Fibroblast of skin of scalp (primary cell): ENCODE results near the gene DDX24.

Source experiments
- DNase-seq: peaks from one replicate; pipeline ENCODE4 v3.0.0-alpha.2; 2013

DDX24 gene

GRCh38 chr14:94046696-94047250, 34.2 kb downstream of the DDX24 start:
- no peak for DNase-seq

- no peak for DNase-seq
These were observed 35.2 kb downstream of the DDX24 start for GRCh38 chr14:94045563-94046345.

DNA sequence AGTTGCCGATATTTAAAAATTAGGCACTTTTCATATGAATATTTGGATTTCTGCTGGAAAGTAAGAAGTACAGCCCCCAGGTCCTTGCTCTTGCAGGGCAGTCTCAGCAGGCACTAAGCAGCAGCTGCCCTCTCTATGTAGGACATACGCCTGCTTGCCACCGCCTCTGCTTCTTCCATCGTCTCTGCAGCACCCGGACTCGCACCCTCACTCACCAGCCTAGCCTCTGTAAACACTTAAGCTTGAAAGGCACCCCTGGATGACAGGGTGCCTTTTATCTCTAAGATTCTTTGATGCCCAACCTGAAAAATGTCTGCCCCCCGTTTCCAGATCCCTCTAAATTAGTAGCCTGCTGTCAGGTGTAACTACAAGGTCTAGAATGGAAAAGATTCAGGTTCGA, 35.9 kb downstream of the DDX24 start:
- DNase-seq = no peak

GRCh38 chr14:94044476-94045091, 36.4 kb downstream of the DDX24 start:
- DNase-seq = no peak

DNA sequence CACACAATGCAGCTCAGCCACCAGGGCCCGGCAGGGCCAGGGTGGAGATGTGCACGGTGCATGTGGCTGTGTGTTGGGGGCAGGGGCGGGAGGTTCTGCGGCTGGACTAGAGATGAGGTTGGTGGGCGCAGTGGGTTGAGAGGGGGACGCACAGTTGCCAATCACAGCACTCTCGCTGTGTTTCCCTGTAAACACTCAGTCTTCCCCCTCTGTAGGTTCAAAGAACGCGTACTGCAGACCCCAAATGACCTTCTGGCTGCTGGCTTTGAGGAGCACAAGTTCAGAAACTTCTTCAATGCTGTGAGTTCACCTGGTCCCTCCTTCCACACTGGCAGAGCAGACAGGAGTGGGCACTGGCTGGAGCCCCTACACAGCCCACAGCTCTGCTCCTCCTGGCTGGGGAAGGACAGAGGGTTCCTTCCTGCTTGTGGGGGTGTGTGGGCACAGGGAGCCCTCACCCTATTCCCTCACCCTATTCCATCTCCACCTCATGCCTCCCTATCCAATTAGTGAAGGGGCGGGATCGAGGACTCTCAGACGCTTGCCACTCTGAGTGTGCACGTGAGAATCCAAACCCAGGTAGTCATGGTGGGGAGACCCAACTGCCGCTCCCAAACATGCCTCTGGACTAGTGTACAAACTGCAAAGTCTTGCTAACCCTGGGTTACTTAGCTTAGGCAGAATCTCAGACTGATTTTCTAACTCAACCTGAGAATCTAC, 37.1 kb downstream of the DDX24 start:
- no peak for DNase-seq

GRCh38 chr14:94043111-94043755, 37.8 kb downstream of the DDX24 start:
- no peak for DNase-seq

GRCh38 chr14:94042433-94043091, 38.4 kb downstream of the DDX24 start:
- DNase-seq = no peak

DNA sequence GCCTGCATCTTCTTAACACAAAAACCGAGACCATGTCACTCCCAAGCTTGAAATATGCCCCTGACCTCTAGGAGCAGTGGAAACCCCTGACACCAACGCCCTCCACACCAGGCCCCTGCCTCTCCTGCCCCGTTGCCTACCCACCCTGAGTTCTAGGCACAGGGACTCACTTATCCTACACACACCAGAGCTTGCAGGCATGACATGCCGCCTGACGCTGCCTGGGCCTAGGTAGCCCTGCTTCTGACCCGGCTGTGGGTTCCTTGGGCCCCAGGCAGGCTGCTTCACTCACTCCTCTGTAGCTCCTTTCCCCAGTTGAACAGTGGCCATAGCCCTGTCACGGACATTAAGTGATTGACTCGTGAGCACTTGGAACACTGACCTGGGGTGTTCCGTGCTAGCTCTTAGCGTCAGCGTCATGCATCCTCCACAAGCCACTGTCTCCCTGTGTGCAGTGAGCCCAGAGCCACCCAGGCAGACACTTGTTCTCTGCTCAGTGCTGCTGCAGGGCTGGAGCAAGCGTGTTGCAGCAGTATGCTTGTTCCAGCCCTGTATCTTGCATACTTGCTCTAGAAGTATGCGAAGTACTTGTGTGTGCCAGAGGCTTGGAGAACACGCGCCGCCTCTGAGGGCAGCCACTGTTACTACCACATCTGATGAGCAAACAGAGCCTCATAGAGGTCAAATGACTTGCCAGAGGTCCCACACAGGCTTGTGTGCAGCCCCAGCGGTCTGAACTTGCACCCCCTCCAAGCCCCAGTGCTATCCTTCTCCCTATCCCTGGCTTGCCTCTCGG, 39.3 kb downstream of the DDX24 start:
- no peak for DNase-seq

DNA sequence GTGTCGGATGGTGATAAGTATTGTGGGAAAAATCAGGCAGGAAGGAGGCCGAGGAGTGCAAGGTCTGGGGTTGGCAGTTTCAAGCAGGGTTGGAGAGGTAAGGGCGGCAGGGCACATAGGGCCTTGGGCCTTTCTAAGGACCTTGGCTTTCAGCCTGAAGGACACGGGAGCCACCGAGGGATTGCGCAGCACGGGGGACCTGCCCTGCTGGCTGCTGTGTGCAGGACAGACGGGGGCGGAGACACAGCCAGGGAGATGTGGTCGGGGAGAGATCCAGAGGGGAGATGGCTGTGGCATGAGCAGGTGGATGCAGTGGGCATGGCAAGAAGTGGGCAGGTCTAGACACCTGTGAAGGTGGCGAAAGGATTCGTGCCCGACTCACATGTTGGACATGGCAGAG, 40.2 kb downstream of the DDX24 start:
- no peak for DNase-seq

DNA sequence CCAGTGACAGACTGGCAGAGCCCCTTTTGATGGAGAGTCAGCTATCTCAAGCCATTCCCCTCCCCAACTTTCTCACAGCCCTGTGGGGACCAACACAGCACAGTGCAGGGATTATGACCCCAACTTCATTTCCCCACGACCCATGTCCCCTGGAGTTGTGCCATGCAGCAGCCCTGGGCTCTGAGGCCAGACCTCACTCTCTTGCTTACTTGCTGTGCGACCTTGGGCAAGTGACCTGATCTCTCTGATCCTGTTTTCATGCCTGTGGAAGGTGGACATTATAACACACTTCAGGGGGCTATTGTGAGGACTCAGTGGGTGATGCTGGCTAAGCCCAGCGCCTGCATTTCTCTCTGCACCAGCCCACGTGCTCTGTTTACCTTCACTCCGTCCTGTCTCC, 40.8 kb downstream of the DDX24 start:
- no peak for DNase-seq

- no peak for DNase-seq
These were observed 41.9 kb downstream of the DDX24 start for GRCh38 chr14:94038921-94039629.

GRCh38 chr14:94038510-94038909, 42.5 kb downstream of the DDX24 start:
- no peak for DNase-seq

GRCh38 chr14:94037954-94038353, 43.0 kb downstream of the DDX24 start:
- DNase-seq = no peak

DNA sequence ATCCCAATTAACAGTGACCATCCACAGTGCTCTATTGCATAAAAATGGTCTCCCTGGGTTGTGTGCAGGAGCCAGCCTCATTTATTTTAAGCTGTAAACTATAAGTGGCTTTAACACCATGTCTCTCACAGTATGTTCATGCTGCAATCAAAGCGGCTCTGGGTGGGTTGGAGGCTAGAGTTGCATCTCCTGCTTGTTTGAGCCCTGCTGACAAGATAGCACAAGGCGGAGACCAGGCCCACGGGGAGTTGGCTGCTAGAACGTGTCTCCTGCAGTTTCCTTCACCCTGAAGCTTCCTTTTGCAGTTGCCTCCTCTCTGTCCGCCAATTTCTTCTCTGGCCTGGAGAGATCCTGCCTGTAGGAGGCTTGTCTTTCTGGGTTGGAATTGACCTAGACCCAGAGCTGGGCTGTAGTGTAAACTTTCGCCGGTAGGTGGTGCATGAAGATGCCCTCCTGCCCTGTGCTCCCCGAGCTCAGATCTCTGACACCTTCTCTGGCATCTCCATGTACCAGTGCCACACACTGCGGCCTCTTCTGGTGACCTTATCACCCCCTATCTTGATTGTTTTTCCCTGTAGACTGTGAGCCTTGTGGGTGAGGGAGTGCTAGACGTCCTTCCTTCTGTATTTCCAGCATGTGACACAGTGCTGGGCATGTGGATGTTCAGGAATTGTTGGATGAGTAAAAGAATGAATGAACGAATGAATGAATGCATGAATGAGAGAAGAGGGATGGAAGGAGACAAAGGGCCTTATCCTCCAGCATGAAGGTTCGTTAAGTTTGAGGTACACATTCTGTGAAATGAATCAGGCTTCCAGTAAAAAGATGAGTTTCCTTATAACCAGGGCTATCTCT, 44.5 kb downstream of the DDX24 start:
- DNase-seq = peak; percentile 72

DNA sequence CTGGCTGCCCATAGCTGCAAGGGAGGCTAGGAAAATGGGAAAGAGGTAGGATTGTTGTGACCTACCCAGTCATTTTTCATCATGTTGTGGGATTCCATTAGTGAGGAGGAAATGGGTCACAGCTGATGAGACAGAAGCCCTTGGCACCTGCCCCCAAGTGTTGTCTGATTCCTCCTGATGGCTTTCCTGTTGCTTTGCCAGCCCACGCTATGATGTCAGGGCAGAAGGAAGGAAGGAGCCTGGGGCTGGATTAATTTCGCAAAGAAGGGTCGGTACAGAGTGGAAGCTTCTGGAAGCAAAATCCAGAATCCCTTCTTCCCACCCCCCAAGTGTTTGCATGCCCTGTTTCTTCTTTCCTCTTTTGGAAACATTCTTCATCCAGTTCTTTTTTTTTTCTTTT, 46.1 kb downstream of the DDX24 start:
- no peak for DNase-seq

DNA sequence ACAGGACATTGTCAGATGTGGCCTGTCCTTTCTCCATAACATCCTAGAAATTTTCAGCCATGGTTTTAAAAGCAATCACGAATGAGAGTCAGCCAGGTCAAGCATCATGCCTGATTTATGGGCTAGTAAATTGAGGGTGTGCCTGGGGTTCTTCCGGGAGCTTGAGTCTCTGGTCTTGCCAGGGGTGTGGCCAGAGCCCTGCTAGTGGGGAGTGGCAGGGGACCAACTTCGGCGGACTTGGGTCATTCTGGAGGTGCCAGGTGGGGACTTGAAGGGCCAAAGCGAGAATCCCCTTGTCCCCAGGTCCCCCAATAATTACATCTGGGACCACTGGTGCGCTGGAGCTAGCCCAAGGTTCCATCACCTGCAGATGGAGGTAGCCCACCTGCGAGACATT, 49.1 kb downstream of the DDX24 start:
- no peak for DNase-seq

- DNase-seq = no peak
These were observed 49.7 kb downstream of the DDX24 start for GRCh38 chr14:94031161-94031882.

DNA sequence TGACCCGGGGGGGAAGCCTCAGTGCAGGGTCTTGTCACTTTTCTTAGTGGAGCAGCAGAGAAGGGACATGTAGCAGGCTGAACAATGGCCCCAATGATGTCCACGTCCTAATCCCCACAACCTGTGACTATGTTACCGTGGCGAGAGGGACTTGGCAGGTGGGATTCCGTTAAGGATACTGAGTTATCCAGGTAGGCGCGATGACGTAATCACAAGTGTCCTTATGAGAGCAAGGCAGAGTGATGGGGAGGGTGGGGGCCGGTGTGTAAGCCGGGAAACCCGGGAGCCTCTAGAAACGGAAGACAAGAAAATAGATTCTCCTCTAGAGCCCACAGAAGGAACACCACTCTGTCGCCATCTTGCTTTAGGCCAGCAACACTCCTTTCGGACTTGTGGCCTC, 50.4 kb downstream of the DDX24 start:
- DNase-seq = no peak

- DNase-seq = no peak
These were observed 51.3 kb downstream of the DDX24 start for GRCh38 chr14:94029671-94030203.
